ENCODE results near the gene E4F1. TPM values are rescaled to one million over a fixed set of nuclear protein-coding genes. Genes with fewer than 3 reads are reported as not detected.

E4F1 gene
- total and polyA plus RNA-seq, 7 donors, result 10.8 to 26.9 (median 19.4) TPM

GRCh38 chr16:2277466-2278271 lies 54.3 kb downstream of the E4F1 start:
- DNase-seq, result no peak
- peaks cover 0 to 27% (median 5%) of the 10 kb centered on the region in 4 donors for H3K36me3 ChIP-seq
- TF ChIP-seq CTCF (IDR thresholded peaks at IDR 0.05) (no peak), POLR2AphosphoS5 (IDR thresholded peaks at IDR 0.05) (no peak), EP300 (IDR thresholded peaks at IDR 0.05) (no peak), POLR2A (IDR thresholded peaks at IDR 0.05) (no peak)
- no peak overlapping the region for H3K27ac ChIP-seq
- WGBS, 2 donors, result 79 to 89% methylated on average over 25 of the region's 25 CpGs
- no peak overlapping the region for H3K4me3 ChIP-seq
- no peaks in the 10 kb centered on the region for H3K4me1 ChIP-seq
- H3K9me3 ChIP-seq, result no peaks in the 10 kb centered on the region
- intact Hi-C loops (cut with DNase I), result loop anchor here (10.0 kb wide), 1 partner anchor 227 kb away; no protein-coding TSS in a partner anchor
- H3K27me3 ChIP-seq, result no peaks in the 10 kb centered on the region

GRCh38 chr16:2278272-2278608 lies 54.8 kb downstream of the E4F1 start:
- no peak for TF ChIP-seq POLR2AphosphoS5 (IDR thresholded peaks at IDR 0.05)
- TF ChIP-seq POLR2A (IDR thresholded peaks at IDR 0.05), result no peak
- TF ChIP-seq EP300 (IDR thresholded peaks at IDR 0.05), result no peak
- no peak for TF ChIP-seq CTCF (IDR thresholded peaks at IDR 0.05)
- Histone ChIP-seq H3K4me1 (no peaks in the 10 kb centered on the region), H3K27me3 (no peaks in the 10 kb centered on the region), H3K27ac (no peak overlapping the region), H3K9me3 (no peaks in the 10 kb centered on the region), H3K36me3 (peaks cover 0 to 27% (median 5%) of the 10 kb centered on the region in 4 donors), H3K4me3 (no peak overlapping the region)
- intact Hi-C loops (cut with DNase I), result loop anchor here (10.0 kb wide), 1 partner anchor 227 kb away; no protein-coding TSS in a partner anchor
- 65 to 81% methylated on average over 14 of the region's 14 CpGs for WGBS, 2 donors
- DNase-seq, result no peak

GRCh38 chr16:2278956-2279800 lies 55.8 kb downstream of the E4F1 start:
- DNase-seq, result no peak
- no peak for TF ChIP-seq CTCF (IDR thresholded peaks at IDR 0.05)
- TF ChIP-seq POLR2AphosphoS5 (IDR thresholded peaks at IDR 0.05), result no peak
- TF ChIP-seq POLR2A (IDR thresholded peaks at IDR 0.05), result no peak
- no peak for TF ChIP-seq EP300 (IDR thresholded peaks at IDR 0.05)

DNA sequence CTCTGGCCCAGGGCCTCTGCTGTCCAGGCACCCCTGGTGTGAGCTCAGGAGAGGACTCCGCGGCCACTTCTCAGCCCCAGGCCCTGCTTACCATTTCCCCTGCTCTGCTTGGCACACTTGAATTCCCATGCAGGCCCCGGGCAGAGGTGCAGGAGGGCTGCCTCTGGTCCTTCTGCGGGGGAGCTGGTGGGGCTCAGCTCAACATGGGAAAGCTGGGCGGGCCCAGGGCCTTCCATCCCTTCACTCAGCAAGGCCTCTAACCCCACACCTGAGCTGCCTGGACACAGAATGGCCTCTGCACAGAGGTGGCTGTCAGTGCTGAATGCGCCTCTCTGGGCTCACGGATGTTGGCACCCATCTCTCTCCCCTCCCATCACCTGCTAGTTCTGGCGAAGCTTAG lies 57.1 kb downstream of the E4F1 start:
- 91 to 92% methylated on average over 8 of the region's 8 CpGs for WGBS, 2 donors
- DNase-seq, result no peak
- intact Hi-C loops (cut with DNase I), result no loop called here
- Histone ChIP-seq H3K4me3 (no peak overlapping the region), H3K36me3 (peaks cover 0 to 49% (median 7%) of the 10 kb centered on the region in 4 donors), H3K9me3 (no peaks in the 10 kb centered on the region), H3K27ac (no peak overlapping the region), H3K27me3 (no peaks in the 10 kb centered on the region), H3K4me1 (no peaks in the 10 kb centered on the region)
- TF ChIP-seq EP300 (IDR thresholded peaks at IDR 0.05) (no peak), POLR2AphosphoS5 (IDR thresholded peaks at IDR 0.05) (no peak), POLR2A (IDR thresholded peaks at IDR 0.05) (no peak), CTCF (IDR thresholded peaks at IDR 0.05) (no peak)

More at GRCh38 chr16:2278956-2279800, 55.8 kb downstream of the E4F1 start:
- Histone ChIP-seq H3K4me1 (no peaks in the 10 kb centered on the region), H3K36me3 (peaks cover 0 to 36% (median 4%) of the 10 kb centered on the region in 4 donors), H3K27ac (no peak overlapping the region), H3K4me3 (no peak overlapping the region), H3K9me3 (no peaks in the 10 kb centered on the region), H3K27me3 (no peaks in the 10 kb centered on the region)
- intact Hi-C loops (cut with DNase I), result loop anchor here (10.0 kb wide), 1 partner anchor 226 kb away; no protein-coding TSS in a partner anchor
- 86 to 89% methylated on average over 26 of the region's 26 CpGs for WGBS, 2 donors
